ENCODE results near the gene LIX1L.

The LIX1L gene

GRCh38 chr1:145891587-145892485, 66.0 kb downstream of the LIX1L start:
- DNase-seq, result peak; percentile 39

DNA sequence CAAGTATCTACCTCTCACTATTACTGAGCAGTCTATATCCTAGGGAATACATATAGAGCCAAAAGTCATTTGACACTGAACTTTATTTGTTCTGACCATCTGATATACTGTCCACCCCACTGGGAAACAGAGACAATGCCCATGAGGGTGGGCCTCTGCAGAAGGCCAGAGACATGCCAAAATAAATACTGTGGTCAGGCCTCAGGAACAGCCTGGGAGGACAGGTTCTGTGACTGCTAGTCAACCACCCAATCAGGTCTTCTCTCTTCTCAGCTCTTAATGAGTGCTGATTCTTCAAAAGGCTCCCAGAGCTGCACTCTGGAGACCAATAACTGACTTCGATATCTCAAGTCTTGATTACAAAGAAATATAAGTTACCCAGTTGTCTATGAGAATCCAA, 66.7 kb downstream of the LIX1L start:
- DNase-seq, result no peak

- DNase-seq, result no peak
Measured at GRCh38 chr1:145889722-145890121, 68.1 kb downstream of the LIX1L start.

DNA sequence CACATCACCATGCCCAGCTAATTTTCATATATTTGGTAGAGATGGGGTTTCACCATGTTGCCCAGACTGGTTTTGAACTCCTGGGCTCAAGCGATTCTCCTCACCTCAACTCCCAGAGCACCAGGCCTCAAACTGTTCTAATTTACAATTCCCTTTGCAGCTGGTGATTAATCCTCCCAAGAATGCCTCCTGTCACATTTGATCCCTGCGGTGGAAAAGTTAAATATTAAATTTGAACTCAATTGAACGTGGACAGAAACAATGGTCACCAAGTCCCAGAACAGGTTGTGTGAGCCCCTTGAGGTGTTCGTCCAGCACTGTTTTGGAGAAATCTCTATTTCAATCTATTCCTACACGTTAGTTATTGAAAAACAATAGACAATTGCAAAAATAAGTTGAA, 70.2 kb downstream of the LIX1L start:
- no peak for DNase-seq

GRCh38 chr1:145886816-145887215, 71.0 kb downstream of the LIX1L start:
- no peak for DNase-seq

DNA sequence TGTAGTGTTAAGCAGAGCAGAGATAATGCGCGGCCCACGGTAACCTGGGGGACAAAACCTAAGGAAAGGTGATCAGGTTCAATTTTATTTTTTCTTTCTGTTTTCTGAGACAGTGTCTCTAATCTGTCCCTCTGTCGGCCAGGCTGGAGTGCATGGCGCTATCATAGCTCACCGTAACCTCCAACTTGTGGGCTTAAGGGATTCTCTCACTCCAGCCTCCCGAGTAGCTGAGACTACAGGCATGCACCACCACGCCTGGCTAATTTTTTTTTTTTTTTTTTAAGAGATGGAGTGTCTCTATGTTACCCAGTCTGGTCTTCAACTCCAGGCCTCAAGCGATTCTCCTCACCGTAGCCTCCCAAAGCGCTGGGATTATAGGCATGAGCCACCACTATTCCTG, 71.4 kb downstream of the LIX1L start:
- no peak for DNase-seq

DNA sequence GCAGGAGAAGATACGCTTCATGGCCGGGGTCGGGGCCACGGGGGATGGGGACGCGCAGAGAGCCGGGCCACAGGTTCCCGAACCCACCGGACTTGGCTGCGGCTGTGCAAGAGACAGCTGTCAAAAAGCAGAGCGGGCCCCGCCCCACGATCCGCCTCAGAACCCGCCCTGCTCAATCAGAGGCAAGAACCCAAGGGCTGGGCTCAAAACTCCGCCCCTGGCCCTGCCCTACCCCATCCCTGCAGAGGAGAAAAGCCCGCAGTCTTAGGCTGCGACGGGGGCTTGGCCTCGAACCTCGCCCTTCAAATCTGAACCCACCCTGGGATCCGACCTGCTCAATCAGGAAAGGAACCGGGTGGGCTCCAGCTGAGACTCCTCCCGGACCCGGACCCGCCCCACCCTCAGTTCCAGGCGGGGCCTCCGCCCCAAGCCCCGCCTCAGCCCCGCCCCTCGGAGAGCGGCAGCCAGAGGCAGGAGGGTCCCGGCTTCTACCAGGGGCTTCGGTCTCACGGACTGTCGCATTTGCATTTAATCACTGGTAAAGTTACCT, 72.0 kb downstream of the LIX1L start, which contains the start of gene ANKRD35:
ANKRD35 (minus strand) TSS at position 129 of the 550 bp plus-strand sequence; CDS start at position 21, 108 bp downstream.
- DNase-seq, result peak; percentile 79

- no peak for DNase-seq
Measured at GRCh38 chr1:145884675-145885074, 73.1 kb downstream of the LIX1L start.

All from T-helper 9 cell (primary cell).